Stimulated activated CD4-positive, alpha-beta T cell treated with anti-CD3 and anti-CD28 coated beads, Interleukin-15, amount 100 ng/mL, for 1 hour (primary cell): ENCODE data around the gene MMRN2.
"Not testable (repeated sequence)": the region's sequence is repeated elsewhere in the genome, so short reads cannot be mapped to it uniquely, and the experiment has no call there.

Experiments
- DNase-seq, 2 donors: peaks; one replicate each; pipeline ENCODE4 v3.0.0-alpha.2; 2020; ENCODE audit warnings: low read depth in 1 of 2, low spot score in 1 of 2

MMRN2 gene, protein sequence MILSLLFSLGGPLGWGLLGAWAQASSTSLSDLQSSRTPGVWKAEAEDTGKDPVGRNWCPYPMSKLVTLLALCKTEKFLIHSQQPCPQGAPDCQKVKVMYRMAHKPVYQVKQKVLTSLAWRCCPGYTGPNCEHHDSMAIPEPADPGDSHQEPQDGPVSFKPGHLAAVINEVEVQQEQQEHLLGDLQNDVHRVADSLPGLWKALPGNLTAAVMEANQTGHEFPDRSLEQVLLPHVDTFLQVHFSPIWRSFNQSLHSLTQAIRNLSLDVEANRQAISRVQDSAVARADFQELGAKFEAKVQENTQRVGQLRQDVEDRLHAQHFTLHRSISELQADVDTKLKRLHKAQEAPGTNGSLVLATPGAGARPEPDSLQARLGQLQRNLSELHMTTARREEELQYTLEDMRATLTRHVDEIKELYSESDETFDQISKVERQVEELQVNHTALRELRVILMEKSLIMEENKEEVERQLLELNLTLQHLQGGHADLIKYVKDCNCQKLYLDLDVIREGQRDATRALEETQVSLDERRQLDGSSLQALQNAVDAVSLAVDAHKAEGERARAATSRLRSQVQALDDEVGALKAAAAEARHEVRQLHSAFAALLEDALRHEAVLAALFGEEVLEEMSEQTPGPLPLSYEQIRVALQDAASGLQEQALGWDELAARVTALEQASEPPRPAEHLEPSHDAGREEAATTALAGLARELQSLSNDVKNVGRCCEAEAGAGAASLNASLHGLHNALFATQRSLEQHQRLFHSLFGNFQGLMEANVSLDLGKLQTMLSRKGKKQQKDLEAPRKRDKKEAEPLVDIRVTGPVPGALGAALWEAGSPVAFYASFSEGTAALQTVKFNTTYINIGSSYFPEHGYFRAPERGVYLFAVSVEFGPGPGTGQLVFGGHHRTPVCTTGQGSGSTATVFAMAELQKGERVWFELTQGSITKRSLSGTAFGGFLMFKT

DNA sequence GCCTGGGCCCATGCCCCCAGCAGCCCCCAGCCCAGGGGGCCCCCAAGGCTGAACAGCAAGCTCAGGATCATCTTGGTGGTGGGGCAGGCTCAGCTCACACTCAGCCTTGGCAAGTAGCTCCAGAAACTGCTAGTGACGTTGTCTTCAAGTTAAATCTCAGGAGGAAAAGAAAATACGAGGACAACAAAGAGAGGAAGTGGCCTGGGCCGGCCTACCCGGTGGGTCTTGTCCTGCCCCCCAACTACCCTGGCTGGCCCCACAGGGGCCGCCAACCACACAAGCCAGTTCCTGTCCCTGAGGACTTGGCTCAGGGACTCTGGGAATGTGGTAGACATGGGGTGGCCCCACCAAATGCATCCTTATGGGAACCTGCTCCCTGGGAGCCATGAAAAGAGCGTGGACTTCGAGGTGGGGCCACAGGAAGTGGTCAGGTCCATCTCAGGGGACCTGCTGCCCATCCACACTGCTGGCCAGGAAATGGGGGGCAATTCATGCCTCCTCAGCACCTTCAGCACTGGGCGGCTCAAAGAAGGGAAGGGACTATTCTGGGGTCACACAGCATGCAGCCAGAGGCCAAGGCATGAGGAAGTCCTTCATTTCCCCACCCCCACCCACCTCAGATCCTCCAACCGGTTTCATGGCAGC lies at the start of gene MMRN2:
TSS of gene MMRN2 (minus strand) at position 145 of the 645 bp plus-strand sequence. CDS start at position 71, 74 bp downstream.
- DNase-seq = no peak

DNA sequence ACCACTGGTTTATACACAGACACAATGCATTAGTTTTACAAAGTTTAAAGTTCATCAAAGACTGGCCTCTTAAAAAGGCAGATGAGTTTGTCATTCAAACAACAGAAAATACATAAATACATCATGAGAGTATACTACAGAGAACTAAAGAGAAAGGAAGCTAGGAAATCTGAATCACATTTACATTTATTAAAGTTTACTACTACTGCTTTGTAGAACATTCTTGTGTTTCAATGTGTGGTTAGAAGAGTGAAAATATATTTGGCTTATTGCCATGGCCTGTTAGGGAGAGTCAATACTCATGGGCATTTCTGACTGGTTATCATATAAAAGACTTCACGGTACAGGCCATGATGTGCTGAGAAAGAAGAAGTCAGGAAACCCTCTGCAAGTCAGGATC lies 49.7 kb upstream of the MMRN2 start:
- not testable (repeated sequence) for DNase-seq

DNA sequence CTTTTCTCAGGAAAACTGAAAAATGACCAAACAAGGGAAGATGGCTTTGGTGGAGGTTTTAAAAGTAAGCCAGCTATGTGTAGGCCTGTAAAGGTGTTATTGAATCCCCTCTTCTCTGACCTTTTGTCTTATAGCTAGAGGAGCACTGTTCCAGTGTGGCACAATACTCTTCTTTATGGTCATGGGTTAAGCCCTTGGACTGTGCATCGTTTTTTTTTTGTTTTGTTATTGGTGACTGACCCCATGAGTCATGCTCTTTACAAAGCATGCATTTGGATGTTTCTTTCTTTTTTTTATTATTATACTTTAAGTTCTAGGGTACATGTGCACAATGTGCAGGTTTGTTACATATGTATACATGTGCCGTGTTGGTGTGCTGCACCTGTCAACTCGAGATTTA lies 43.1 kb upstream of the MMRN2 start:
- no peak for DNase-seq

DNA sequence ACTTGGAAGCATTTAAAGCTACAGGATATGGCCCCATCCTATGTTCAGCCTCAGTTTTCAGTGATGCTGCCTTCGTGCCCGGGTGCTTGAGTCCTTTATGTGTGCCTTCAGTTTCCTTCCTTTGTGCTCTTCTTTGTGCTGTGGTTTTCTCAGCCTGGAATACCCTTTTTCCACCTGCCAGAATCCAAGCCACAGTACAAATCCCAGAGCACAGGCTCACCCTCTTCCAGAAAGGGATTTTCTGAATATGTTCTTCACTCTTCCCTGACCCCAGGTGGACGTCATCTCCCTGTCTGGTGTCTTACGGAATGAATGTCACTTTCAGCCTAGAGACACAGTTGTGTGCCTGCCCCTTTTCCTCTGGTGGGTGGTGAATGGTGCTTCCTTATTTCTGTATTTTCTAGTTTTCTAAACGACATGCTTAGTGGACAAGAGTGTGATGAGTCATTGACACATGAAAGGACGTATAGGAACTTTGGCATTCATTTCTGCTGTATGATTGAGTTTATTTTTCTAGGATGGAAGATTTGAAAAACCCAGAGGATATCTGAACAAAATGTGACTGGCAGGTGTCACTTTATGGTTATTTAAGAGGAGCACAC lies 42.5 kb upstream of the MMRN2 start:
- DNase-seq = not testable (repeated sequence)

DNA sequence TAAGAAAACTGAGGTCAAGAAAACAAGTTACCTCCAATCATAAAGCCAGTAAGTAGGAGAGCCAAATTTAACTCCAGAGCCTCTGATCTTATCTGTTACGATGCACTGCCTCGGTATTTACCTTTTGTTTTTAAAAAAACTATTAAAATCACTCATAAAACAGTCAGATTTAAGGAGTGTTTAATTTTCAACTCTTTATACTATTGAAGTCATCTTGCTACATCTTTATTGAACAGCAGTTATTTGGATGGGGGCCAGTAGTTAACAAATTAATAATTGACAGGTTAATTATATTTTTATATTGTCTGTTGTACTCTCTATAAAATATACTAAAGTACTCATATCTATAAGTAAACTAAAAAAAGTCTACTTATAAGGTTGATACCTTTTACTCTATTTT lies 35.5 kb upstream of the MMRN2 start:
- DNase-seq = no peak

DNA sequence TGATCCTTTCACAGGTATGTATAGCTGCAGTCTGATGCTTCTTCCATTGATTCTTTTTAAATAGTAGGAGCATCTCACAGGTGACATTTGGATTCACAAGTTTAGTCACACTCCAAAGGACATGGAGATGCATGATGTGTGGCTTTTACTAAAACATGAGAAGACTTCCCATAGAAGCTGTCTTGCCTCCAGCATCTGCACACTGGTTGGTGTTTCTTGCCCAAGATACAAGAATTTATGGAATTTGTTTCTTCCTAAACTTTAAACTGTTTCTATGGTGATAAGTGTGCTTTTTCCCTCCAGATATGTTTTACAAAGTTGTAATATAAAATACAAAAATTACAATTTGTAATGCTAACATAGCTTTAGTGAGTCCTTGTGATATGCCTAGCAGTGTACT lies 35.0 kb upstream of the MMRN2 start:
- DNase-seq = no peak

DNA sequence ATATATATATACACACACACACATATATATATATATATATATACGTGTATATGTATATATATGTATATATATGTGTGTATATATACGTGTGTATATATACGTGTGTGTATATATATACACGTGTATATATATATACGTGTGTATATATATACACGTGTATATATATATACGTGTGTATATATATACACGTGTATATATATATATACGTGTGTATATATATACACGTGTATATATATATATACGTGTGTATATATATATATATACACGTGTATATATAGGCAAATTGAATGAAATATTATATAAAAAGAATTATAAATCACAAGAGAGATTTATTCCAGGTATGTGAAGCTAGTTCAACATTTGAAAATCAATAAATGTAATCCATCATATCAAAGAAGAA lies 33.9 kb upstream of the MMRN2 start:
- DNase-seq = not testable (repeated sequence)

DNA sequence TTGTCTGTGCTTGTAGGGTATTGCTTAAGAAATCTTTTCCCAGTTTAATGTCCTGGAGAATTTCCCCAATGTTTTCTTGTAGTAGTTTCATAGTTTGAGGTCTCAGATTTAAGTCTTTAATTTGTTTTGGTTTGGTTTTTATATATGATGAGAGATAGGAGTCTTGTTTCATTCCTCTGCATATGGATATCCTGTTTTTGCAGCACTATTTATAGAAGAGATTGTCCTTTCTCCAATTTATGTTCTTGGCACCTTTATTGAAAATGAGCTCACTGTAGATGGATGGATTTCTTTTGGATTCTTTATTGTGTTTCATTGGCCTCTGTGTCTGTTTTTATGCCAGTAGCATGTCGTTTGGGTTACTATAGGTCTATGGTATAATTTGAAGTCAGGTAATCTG lies 31.1 kb upstream of the MMRN2 start:
- no peak for DNase-seq

DNA sequence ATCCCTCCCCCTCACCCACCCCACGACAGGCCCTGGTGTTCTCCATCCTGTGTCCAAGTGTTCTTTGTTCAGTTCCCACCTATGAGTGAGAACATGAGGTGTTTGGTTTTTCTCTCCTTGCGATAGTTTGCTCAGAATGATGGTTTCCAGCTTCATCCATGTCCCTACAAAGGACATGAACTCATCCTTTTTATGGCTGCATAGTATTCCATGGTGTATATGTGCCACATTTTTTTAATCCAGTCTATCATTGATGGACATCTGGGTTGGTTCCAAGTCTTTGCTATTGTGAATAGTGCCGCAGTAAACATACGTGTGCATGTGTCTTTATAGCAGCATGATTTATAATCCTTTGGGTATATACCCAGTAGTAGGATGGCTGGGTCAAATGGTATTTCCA lies 27.1 kb upstream of the MMRN2 start:
- DNase-seq = not testable (repeated sequence)

DNA sequence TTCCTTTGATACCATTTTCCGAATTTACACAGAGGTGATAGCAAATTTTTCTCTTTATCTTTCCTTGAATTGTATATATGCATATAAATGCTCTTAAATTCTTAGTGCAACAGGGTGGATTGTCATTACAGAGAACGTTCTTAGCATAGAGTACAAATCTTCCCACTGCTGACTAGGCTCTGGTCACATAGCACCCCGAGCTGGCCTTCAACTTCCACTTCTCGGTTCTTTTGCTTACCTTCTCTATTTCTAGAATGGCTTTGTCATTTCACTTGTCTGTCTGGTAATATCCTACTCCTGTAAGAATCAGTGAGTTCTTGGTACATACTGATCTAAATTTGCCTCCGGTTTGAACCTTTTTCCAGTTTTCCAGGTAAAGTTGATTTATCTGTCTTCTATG lies 24.3 kb upstream of the MMRN2 start:
- DNase-seq = no peak

DNA sequence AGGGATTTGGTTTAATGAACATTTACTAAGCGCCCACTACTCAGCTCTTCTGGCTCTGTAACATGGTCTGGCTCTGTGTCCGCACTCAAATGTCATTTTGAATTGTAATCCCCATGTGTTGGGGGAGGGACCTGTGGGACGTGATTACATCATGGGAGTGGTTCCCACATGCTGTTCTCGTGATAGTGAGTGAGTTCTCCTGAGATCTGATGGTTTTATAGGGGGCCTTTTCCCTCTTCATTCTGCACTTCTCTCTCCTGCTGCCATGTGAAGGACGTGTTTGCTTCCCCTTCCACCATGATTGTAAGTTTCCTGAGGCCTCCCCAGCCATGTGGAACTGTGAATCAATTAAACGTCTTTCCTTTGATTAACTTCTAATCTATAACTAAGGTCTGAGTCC lies 23.6 kb upstream of the MMRN2 start:
- DNase-seq = not testable (repeated sequence)

DNA sequence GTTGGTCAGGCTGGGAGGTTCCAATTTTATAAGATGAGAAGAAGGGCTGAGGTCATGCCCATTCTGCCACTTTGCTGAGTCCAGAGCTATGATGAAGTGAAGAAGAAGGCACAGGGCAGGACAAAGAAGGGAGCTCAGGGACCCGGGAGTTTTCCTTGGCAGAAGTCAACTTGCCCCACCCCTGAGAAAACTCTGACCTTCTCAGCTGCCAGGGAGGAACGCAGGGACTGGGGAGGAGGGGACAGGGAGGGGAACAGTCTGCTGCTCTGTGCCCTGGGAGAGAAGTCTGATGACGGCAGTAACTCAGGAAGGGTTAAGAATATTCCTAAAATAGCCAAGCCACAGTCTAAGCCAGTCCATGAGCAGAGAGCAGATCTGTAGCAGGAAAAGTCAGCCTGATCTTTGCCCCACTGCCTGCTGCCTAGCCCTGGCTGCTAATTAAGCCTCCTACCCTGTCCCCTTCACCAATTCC lies 22.6 kb upstream of the MMRN2 start:
- DNase-seq = no peak

DNA sequence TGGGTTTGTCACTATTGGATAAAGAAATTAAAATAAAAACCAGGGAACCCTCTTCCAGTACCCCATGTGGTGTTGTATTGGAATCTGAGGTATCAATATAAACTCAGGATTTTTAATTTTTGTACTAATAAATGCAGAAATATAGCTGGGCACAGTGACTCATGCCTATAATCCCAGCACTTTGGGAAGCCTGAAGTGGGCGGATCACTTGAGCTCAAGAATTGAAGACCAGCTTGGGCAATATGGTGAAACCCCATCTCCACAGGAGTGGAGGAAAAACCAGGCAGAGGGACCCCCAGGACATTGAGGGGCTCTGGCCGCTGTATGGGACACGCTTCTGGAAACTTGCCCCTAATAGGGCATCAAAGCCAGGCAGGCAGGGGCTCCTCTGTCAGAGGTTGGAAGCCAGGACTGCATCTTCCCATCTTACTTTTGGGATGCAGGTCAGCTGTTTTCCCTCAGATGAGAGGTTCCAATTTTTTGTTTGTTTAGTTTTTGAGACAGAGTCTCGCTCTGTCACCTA lies 21.9 kb upstream of the MMRN2 start:
- no peak for DNase-seq

DNA sequence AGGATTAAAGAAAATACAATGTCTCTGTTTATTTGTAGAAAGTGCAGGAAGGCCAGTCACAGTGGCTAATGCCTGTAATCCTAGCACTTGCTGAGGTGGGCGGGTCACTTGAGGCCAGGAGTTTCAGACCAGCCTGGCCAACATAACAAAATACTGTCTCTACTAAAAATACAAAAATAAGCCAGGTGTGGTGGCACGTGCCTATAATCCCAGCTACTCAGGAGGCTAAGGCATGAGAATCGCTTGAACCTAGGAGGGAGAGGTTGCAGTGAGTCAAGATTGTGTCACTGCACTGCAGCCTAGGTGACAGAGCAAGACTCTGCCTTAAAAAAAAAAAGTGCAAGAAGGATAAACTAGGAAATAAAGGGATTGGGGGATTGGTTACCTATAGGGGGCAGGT lies 21.0 kb upstream of the MMRN2 start:
- not testable (repeated sequence) for DNase-seq

DNA sequence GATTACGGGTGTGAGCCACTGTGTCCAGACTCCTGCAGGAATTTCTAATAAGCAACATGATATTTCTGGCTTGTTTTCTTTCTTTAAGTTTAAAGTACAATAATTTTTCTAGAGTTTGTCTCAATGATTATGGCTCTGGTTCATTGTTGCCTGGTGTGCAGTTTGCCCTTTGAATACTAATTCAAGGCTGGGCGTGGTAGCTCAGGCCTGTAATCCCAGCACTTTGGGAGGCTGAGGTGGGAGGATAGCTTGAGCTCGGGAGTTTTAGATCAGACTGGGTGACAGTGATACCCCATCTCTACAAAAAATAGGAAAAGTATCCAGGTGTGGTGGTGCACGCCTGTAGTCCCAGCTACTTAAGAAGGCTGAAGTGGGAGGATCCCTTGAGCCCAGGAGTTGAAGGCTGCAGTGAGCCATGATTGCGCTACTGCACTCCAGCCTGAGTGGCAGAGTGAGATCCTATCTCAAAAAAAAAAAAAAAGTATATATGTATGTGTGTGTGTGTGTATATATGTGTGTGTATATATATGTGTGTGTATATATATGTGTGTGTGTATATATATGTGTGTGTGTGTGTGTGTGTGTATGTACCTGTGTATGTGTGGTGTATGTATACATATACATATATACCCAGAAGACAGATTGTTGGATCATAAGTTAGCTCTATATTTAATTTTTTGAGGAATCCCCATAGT lies 19.1 kb upstream of the MMRN2 start:
- DNase-seq = no peak

DNA sequence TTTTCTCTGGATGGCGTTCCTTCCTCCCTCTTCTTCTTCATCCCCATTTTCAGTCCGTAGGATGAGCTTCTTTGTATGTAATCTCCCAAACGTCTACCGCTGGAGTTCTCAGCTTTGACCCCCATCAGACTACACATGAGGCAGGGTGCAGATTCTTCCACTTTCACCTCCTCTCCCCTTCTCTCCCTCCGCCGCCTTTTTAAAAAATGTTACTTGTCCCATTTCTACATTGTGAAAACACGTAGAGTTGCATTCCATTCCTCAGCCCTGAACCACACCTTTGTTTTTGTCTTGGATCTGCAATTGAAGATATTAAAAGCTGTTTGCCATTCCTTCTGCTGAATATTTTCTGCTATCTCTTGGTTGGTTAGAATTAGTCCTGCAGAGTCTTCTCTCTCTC lies 17.1 kb upstream of the MMRN2 start:
- DNase-seq = no peak

DNA sequence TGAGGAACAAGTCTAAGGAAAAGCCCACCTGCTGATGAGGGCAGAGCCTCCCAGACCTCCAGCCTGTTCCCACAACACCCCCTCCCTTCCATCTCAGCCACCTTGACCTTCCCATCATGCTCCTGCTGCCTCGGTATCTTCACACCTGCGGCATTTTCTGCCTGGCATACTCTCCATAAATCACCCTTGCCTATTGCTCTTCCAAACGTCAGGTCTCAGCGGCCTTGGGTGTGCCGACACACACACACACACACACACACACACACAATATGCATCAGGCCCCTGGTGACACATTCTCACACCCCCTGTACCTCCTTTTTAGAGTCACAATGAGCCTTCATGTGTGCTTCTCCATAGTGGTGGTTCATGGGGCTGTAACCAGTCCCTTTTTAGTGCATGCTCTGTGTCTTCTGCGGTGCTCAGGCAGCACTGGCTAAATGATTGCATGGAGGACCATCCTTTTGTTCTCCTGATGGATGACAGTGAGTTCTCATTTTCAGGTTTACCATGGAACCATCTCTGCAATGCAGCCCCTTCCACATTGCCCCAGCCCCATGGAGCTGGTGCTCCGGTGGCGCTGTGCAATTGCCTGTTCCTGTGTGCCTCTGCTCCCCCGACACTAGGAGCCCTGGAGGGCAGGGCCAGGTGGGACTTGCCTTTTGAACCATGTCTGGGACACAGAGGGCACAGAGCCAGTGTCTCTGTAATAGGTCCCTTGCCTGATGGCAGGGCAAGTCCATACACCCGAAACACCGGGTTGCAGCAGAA lies 15.4 kb upstream of the MMRN2 start:
- DNase-seq = no peak

DNA sequence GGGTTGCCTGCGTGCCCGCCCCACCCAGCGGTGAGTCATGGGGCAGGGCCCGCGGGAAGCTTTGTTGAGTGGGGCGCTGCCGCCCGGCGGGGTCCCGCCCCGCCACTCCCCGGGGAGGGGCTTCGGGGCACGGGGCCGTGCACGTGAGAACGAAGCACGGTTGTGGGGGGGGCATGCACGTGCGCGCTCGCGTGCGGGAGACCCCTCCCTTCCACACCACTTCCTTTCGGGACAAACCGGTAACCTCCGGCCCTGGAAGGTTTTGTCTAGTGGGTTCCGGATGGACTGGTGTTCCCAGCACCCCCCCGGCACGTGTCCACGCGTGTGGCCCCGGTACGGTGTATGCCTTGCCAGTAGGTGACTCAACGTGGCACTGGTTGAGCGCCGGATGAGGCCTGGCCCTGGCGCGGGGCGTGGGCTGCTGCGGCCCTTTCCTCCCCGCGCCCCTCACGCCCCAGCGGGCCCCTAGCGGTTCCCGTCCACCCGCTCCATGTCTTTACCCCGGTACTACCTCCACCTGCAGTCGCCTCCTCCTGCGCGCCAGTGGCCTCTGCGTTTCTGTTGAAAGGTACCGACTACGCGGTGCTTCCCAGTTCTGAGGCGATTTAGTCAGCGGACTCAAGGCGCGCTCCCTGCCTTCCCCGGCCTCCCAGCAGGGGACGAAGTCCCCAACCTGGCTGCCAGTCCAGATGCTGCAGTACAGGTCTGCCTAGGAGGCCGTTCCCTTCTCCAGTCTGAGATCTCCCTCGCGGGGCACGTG lies 14.0 kb upstream of the MMRN2 start:
- peak; percentile 82 to 87 for DNase-seq

DNA sequence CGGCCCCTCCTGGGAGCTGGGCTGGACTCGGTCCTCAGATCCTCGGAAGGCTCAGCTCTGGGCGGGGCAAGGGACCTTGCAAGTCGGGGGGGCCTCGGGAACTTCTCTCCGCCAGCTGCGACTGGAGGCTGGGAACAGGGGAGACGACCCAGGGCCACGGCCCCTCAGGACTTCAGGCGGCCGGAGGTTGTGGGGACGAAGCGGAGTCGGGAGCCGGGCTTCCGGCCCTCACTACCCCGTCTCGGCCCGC lies 13.5 kb upstream of the MMRN2 start:
- no peak for DNase-seq
